GM12874 (cell line): Measurements from ENCODE around the gene CDC42EP5.

Source experiments
- TF ChIP-seq, protein P1 (sequence below): IDR thresholded peaks from 2 replicates; pipeline ENCODE4 v1.5.1; 2011; ENCODE audit warnings: low read depth, mild to moderate bottlenecking, control low read depth, low read length, moderate library complexity; ENCODE audit not compliant: insufficient read depth

CDC42EP5 gene

DNA sequence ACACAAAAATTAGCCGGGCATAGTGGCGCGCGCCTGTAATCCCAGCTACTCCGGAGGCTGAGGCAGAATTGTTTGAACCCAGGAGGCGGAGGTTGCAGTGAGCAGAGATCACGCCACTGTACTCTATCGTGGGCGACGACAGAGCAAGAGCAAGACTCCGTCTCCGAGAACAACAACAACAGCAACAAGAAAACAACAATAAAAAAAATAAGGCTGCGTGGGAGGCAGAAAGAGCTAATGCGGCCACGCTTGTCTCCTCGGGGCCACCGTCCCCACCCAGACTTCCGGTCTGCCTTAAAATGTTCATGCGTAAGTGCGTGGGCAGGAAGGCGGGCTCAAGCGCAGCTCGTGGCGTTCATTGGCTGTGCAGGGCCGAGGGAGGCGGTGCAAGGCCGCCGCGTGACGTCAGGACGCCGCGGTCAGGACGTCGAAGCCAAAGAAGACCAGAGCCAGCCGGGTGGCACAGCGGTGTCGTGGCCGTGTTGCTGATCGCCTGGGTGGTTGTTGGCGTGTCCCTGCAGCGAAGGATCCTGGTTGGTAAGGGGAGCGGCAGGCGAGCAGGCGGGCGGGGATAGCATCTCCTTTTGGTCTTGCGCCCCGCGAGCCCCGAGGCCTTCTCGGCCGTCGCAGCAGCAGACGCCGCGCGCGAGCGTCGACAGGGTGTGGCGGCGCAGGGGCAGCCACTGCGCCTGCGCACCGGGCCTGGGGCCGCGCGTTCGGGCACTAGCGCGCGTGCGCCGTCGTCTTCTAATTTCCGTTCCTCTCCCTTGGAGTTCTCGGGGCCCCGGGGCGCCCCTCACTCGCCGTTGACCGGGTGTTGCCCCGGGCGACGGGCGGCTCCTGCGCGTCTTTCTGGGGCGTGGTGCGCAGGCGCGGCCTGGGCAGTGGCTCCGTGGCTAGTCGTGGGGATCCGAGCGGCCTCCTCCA is 24.1 kb downstream of the CDC42EP5 start, which contains the start of gene LENG8:
LENG8 (plus strand) TSS at position 426 of the 927 bp plus-strand sequence. CDS start 2,146 bp downstream, outside the sequence.
- TF ChIP-seq, protein P1, sequence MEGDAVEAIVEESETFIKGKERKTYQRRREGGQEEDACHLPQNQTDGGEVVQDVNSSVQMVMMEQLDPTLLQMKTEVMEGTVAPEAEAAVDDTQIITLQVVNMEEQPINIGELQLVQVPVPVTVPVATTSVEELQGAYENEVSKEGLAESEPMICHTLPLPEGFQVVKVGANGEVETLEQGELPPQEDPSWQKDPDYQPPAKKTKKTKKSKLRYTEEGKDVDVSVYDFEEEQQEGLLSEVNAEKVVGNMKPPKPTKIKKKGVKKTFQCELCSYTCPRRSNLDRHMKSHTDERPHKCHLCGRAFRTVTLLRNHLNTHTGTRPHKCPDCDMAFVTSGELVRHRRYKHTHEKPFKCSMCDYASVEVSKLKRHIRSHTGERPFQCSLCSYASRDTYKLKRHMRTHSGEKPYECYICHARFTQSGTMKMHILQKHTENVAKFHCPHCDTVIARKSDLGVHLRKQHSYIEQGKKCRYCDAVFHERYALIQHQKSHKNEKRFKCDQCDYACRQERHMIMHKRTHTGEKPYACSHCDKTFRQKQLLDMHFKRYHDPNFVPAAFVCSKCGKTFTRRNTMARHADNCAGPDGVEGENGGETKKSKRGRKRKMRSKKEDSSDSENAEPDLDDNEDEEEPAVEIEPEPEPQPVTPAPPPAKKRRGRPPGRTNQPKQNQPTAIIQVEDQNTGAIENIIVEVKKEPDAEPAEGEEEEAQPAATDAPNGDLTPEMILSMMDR = no peak

DNA sequence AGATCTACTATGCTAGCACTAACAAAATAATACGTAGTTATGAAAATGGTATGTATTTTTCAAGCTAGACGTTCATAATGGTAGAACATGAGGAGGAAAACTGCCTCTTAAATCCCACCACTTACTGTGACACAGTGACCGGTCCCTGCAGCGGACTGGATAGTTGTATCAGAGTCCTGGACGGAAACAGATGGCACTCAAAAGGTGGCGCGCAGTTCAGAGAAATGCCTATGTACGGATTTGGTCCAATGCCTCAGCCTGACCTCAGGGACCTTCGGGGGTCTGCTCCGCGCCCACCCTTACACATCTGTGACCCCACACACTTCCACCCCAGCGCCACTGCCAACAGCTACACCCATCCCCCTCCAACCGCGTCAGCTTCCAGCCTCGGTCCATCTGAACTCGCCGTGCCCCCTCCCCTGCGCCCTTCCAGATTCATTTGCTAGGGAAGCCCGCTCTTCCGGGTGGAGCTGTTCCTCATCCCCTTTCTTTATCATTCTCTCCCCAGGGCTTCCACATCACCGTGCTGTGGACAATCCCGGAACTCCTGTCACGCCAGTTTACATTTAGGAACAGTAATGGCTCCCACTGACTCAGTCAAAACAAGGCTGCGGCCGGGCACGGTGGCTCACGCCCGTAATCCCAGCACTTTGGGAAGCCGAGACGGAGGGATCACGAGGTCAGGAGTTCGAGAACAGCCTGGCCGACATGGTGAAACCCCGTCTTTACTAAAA is 24.9 kb downstream of the CDC42EP5 start:
- TF ChIP-seq, protein P1 = no peak

DNA sequence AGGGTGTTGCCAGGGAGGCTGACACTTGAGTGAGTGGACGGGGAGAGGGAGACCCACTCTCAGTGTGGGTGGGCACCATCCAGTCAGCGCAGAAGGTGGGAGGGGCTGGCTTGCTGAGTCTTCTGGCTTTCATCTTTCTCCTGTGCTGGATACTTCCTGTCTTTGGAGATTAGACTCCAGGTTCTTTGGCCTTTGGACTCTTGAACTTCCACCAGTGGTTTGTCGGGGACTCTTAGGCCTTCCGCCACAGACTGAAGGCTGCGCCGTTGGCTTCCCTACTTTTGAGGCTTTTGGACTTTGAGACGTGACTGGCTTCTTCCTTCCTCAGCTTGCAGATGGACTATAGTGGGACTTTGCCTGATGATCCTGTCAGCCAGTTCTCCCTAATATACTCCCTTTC is 28.4 kb downstream of the CDC42EP5 start:
- TF ChIP-seq, protein P1 = no peak

DNA sequence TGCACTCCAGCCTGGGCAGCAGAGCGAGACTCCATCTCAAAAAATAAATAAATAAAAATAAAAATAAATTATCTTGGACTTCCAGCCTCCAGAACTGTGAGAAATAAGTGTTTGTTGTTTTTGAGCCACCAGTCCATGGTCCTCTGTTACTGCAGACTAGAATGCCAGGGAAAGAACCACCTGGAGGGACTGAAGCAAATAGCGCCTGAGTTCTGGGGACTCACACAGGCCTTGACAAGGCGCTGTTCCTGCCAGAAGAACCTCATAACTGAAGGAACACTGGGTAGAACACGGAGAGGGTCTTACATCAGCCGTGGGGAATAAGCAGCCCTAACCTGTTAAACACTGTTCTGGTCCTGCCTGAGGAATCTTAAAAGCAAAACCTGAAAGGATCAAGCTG is 32.5 kb downstream of the CDC42EP5 start:
- TF ChIP-seq, protein P1 = no peak

DNA sequence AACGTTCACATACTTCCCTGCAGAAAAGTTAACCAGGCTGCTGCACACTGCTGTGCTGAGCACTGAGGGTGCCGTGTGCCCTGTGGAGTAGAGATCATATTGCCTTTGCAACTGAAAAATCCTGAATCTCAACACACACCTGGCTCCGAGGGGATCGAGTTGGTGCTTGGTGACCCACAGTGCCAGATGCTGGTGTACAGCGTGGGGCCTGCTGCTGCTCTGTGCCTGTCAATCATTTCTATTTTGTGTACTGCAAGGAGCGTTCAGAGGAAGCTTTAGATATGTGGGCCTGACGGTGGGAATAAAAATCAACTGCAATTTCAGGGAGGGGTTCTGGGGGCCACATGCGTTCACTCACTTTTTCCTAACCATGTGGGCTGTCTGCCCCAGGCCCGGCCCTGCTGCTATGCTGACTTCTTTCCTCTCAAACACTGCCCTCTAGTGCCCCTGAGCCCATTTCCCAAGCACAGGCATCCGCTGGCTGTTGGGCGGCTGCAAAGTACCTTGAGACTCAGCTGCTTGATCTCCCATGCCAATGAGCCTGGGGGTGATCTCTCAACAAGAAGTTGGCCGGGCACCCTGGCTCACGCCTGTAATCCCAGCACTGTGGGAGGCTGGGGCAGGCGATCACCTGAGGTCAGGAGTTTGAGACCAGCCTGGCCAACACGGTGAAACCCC is 33.8 kb downstream of the CDC42EP5 start:
- TF ChIP-seq, protein P1 = peak; percentile 58

DNA sequence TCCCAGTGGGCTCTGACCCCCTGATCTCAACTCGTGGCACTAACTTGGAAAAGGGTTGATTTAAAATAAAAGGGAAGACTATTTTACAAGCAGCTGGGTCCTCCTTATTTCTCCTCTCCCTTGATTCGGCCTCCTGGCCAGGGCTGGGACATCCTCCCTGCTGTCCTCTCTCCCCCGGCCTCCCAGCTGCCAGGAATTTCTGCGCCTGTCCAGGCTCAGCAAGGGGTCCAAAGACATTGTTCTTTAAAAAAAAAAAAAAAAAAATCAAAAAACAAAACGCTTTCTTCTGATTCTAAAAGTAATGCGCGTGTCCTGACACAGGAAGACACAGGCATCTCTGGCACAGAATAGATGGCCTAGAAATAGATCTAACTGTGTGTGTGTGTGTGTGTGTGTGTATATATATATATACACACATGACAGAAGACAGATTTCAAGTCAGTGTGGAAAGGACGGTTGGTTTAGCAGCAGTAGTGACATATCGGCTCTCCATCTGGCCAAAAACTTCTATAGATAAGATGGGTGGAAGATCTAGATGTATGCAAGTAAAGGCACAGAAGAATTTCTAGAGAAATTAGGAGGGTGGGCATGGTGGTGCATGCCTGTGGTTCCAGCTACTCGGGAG is 36.4 kb downstream of the CDC42EP5 start:
- TF ChIP-seq, protein P1 = no peak
